Activated B cell treated with CpG ODN at 0.5 μM for 24 hours (primary cell): ENCODE measurements around the gene CTNNBL1. TPM values are rescaled to one million over a fixed set of nuclear protein-coding genes. Genes with fewer than 3 reads are reported as not detected.
A peak's percentile ranks its signal among the peaks of the same experiment; 100 is the strongest.

Experiments
- ATAC-seq: fragments of 200-7000 bp; cut with Tn5 transposase; one replicate; pipeline ENCODE4 v1.10.0; 2021; ENCODE audit warnings: low read depth, mild to moderate bottlenecking, moderate library complexity
- CTCF ChIA-PET: fragments of 350-600 bp; sonication (Branson Sonifier 250); formaldehyde crosslinking; loops from one replicate; lab custom pipeline; 2021; ENCODE audit warnings: antibody characterized with exemption; lab: Charles Lee
- POLR2A ChIA-PET: fragments of 350-600 bp; sonication (Branson Sonifier 250); formaldehyde crosslinking; loops from one replicate; lab custom pipeline; 2021; ENCODE audit warnings: antibody characterized with exemption; lab: Charles Lee
- DNase-seq: peaks from one replicate; pipeline ENCODE4 v3.0.0; 2022
- H3K27ac Mint-ChIP-seq: one replicate; pipeline ENCODE4 v1.8.0; 2020; ENCODE audit warnings: mixed read lengths
- H3K27me3 Mint-ChIP-seq: one replicate; pipeline ENCODE4 v1.8.0; 2021; ENCODE audit warnings: mixed read lengths
- H3K36me3 Mint-ChIP-seq: one replicate; pipeline ENCODE4 v1.8.0; 2021; ENCODE audit warnings: low read depth, mixed read lengths
- H3K4me1 Mint-ChIP-seq: one replicate; pipeline ENCODE4 v1.8.0; 2021; ENCODE audit warnings: mixed read lengths
- H3K4me3 Mint-ChIP-seq: one replicate; pipeline ENCODE4 v1.8.0; 2020; ENCODE audit warnings: mild to moderate bottlenecking, mixed read lengths
- H3K9me3 Mint-ChIP-seq: one replicate; pipeline ENCODE4 v1.8.0; 2020; ENCODE audit warnings: mixed read lengths
- intact Hi-C: fragments of 100-400 bp; cut with micrococcal nuclease; formaldehyde crosslinking; loops from one replicate; pipeline ENCODE4 v1.15.1; 2024
- total RNA-seq: library from RNA; stranded (reverse); gene quantifications from 2 replicates; pipeline ENCODE4 v1.2.3, GENCODE V29; 2022
- TF ChIP-seq, protein P1 (sequence below): fragments of 200-600 bp; IDR thresholded peaks from one replicate; pipeline ENCODE4 v1.8.0; 2022; ENCODE audit warnings: antibody characterized with exemption, mild to moderate bottlenecking

The CTNNBL1 gene
- total RNA-seq, 1 donor from 2014 or later: 102 TPM

DNA sequence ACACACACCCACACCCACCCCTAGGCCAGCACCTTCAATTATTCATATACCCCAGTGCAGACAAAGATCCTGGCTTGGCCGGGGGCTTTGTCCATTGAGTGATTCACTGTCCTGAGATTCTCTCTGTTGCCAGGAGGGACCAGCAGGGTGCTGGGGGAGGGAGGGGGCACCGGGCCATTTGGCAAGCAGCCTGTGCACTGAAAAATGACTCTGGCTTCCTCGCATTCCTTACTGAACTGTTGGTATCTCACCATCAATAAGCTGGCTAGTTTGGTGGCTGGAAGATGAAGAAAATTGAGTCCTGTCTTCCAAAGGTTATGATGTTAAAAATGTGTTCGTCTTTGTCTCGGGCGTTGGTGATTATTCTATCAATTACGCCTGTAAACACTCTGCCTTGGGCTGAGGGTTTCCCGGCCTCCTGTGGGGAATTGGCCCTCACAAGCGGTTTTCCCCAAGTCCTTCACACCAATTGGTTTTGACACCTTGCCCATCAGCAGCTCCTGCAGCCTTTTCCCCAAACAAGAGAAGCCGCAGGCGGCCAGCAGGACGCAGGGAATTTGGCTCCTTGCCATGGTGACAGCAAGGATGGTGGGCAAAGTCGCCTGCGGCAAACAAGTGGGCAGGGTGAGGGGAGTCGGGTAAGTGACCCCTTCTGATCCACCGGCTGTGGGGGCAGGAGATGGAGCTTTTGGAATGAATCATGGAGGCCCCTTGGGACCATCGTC, 214.0 kb downstream of the CTNNBL1 start:
- TF ChIP-seq, protein P1, sequence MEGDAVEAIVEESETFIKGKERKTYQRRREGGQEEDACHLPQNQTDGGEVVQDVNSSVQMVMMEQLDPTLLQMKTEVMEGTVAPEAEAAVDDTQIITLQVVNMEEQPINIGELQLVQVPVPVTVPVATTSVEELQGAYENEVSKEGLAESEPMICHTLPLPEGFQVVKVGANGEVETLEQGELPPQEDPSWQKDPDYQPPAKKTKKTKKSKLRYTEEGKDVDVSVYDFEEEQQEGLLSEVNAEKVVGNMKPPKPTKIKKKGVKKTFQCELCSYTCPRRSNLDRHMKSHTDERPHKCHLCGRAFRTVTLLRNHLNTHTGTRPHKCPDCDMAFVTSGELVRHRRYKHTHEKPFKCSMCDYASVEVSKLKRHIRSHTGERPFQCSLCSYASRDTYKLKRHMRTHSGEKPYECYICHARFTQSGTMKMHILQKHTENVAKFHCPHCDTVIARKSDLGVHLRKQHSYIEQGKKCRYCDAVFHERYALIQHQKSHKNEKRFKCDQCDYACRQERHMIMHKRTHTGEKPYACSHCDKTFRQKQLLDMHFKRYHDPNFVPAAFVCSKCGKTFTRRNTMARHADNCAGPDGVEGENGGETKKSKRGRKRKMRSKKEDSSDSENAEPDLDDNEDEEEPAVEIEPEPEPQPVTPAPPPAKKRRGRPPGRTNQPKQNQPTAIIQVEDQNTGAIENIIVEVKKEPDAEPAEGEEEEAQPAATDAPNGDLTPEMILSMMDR: no peak
- peaks cover 12% of the 10 kb centered on the region for H3K4me1 Mint-ChIP-seq
- POLR2A ChIA-PET: no interaction called here
- DNase-seq (no peak), ATAC-seq (no peak)
- intact Hi-C loops: no loop called here
- H3K9me3 Mint-ChIP-seq: no peaks in the 10 kb centered on the region
- no peaks in the 10 kb centered on the region for H3K36me3 Mint-ChIP-seq
- H3K4me3 Mint-ChIP-seq: no peak overlapping the region
- H3K27ac Mint-ChIP-seq: no peak overlapping the region
- H3K27me3 Mint-ChIP-seq: peaks cover 57% of the 10 kb centered on the region
- CTCF ChIA-PET: no interaction called here

- Mint-ChIP-seq H3K27me3 (peaks cover 60% of the 10 kb centered on the region), H3K4me1 (peaks cover 17% of the 10 kb centered on the region)
- intact Hi-C loops: no loop called here
Measured at GRCh38 chr20:37911261-37911660, 217.4 kb downstream of the CTNNBL1 start.

DNA sequence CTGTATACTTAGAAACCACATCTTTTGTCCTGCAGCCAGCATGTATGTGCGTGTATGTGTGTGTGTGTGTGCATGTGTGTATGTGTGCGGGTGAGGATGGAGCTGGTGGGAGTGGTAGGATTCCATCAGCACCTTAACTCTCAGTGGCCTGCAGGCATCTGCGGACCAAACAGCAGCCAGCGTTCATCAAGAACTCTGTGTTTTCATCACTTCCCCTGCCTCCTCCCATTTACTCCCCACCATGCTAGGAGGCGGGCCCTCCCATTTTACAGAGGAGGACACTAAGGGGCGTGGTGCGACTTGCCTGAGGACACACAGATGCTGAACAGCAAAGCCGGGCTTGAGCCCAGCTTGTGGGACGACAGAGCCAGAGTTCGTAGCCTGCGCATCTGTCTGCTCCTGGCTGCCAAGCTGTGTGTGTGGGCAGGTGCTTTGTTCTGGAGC, 218.0 kb downstream of the CTNNBL1 start:
- no peak overlapping the region for H3K4me3 Mint-ChIP-seq
- no peaks in the 10 kb centered on the region for H3K9me3 Mint-ChIP-seq
- ATAC-seq (peak; percentile 49), DNase-seq (no peak)
- H3K4me1 Mint-ChIP-seq: peaks cover 17% of the 10 kb centered on the region
- ChIA-PET CTCF (no interaction called here), POLR2A (no interaction called here)
- peaks cover 62% of the 10 kb centered on the region for H3K27me3 Mint-ChIP-seq
- intact Hi-C loops: no loop called here
- no peak overlapping the region for H3K27ac Mint-ChIP-seq
- TF ChIP-seq, protein P1: no peak
- no peaks in the 10 kb centered on the region for H3K36me3 Mint-ChIP-seq

More at GRCh38 chr20:37911261-37911660, 217.4 kb downstream of the CTNNBL1 start:
- H3K4me3 Mint-ChIP-seq: no peak overlapping the region
- H3K9me3 Mint-ChIP-seq: no peaks in the 10 kb centered on the region
- POLR2A ChIA-PET: no interaction called here
- ATAC-seq (no peak), DNase-seq (no peak)
- CTCF ChIA-PET: no interaction called here
- TF ChIP-seq, protein P1: no peak
- H3K36me3 Mint-ChIP-seq: no peaks in the 10 kb centered on the region
- H3K27ac Mint-ChIP-seq: no peak overlapping the region

- no peak for ATAC-seq
- ChIA-PET CTCF (no interaction called here), POLR2A (no interaction called here)
- Mint-ChIP-seq H3K9me3 (no peaks in the 10 kb centered on the region), H3K27me3 (peaks cover 54% of the 10 kb centered on the region), H3K4me1 (peaks cover 19% of the 10 kb centered on the region), H3K4me3 (no peak overlapping the region), H3K27ac (no peak overlapping the region), H3K36me3 (no peaks in the 10 kb centered on the region)
- intact Hi-C loops: no loop called here
- TF ChIP-seq, protein P1: no peak
- DNase-seq: no peak
Measured at GRCh38 chr20:37912874-37913273, 219.0 kb downstream of the CTNNBL1 start.

DNA sequence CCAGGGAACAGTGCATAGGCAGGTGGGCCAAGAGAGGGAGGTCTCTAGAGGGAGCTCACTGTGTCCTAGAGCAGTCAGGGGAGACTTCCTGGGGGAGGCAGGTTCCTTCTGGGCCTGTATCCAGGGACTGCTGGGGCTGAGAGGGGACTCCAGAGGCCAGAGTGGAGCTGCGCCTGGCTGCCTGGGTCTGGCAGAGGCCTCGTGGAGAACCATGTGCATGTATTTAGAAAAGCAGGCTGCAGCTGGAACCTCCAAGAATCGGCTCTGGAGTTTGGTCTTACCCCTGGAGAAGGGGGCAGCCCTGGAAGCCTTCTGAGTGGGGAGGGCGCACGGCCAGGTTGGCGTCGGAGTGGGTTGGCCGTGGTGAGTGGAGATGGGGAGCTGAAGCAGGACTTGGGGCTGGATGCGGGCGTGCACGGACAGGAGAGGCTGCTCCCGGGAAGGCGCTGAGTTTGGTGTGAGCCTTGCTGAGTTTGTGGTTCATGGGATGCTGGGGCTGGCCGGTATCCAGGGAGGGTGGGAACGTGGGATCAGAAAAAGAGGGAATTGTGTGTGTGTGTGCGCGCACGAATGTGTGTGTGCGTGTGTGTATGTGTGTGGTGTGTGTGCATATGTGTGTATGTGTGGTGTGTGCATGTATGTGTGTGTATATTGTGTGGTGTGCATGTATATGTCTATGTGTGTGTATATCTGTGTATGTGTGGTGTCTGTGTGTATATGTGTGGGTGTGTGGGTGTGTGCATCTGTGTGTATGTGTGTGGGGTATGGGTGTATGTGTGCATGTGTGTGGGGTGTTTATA, 219.9 kb downstream of the CTNNBL1 start:
- intact Hi-C loops: no loop called here
- no peak overlapping the region for H3K4me3 Mint-ChIP-seq
- TF ChIP-seq, protein P1: no peak
- H3K4me1 Mint-ChIP-seq: peaks cover 19% of the 10 kb centered on the region
- ATAC-seq: no peak
- H3K9me3 Mint-ChIP-seq: no peaks in the 10 kb centered on the region
- CTCF ChIA-PET: no interaction called here
- no peak for DNase-seq
- no peak overlapping the region for H3K27ac Mint-ChIP-seq
- POLR2A ChIA-PET: interaction anchor here (0.8 kb wide), 1 partner anchor 119 kb away, joined by 3 read pairs; the partner anchor contains the start of gene TTI1
- no peaks in the 10 kb centered on the region for H3K36me3 Mint-ChIP-seq
- peaks cover 51% of the 10 kb centered on the region for H3K27me3 Mint-ChIP-seq
